Stimulated activated CD4-positive, alpha-beta T cell treated with anti-CD3 and anti-CD28 coated beads, TNF-alpha, amount 100 ng/mL, for 1 hour (primary cell): ENCODE measurements around the gene CSNK1A1L.

Source experiments
- DNase-seq, 3 donors: peaks; one replicate each; pipeline ENCODE4 v3.0.0-alpha.2; 2020; ENCODE audit warnings: low read depth in 3 of 3, low spot score in 1 of 3

The CSNK1A1L gene

GRCh38 chr13:37107456-37107855 lies 2.0 kb upstream of the CSNK1A1L start:
- no peak for DNase-seq

GRCh38 chr13:37106642-37107041 lies 1.2 kb upstream of the CSNK1A1L start:
- no peak for DNase-seq

GRCh38 chr13:37102896-37103295 lies 2.6 kb downstream of the CSNK1A1L start:
- no peak for DNase-seq

GRCh38 chr13:37101201-37101600 lies 4.3 kb downstream of the CSNK1A1L start:
- DNase-seq = no peak

- DNase-seq = no peak
These were observed 4.7 kb downstream of the CSNK1A1L start for GRCh38 chr13:37100731-37101130.

- no peak for DNase-seq
These were observed 8.4 kb downstream of the CSNK1A1L start for GRCh38 chr13:37097076-37097475.

GRCh38 chr13:37094840-37095239 lies 10.6 kb downstream of the CSNK1A1L start:
- no peak for DNase-seq

GRCh38 chr13:37094099-37094498 lies 11.4 kb downstream of the CSNK1A1L start:
- DNase-seq = no peak

- no peak for DNase-seq
These were observed 13.6 kb downstream of the CSNK1A1L start for GRCh38 chr13:37091835-37092234.

GRCh38 chr13:37090912-37091311 lies 14.6 kb downstream of the CSNK1A1L start:
- no peak for DNase-seq

GRCh38 chr13:37089495-37089894 lies 16.0 kb downstream of the CSNK1A1L start:
- no peak for DNase-seq

- no peak for DNase-seq
These were observed 18.0 kb downstream of the CSNK1A1L start for GRCh38 chr13:37087486-37087885.

- no peak for DNase-seq
These were observed 19.9 kb downstream of the CSNK1A1L start for GRCh38 chr13:37085606-37086005.

GRCh38 chr13:37076818-37077217 lies 28.6 kb downstream of the CSNK1A1L start:
- DNase-seq = no peak

GRCh38 chr13:37075164-37075563 lies 30.3 kb downstream of the CSNK1A1L start:
- DNase-seq = no peak

- no peak for DNase-seq
These were observed 30.8 kb downstream of the CSNK1A1L start for GRCh38 chr13:37074703-37075102.

- no peak for DNase-seq
These were observed 33.4 kb downstream of the CSNK1A1L start for GRCh38 chr13:37072024-37072423.

- no peak for DNase-seq
These were observed 34.5 kb downstream of the CSNK1A1L start for GRCh38 chr13:37070956-37071355.

GRCh38 chr13:37070145-37070695 lies 35.2 kb downstream of the CSNK1A1L start:
- DNase-seq = no peak

- DNase-seq = no peak
These were observed 35.8 kb downstream of the CSNK1A1L start for GRCh38 chr13:37069597-37070103.

- DNase-seq = no peak
These were observed 36.5 kb downstream of the CSNK1A1L start for GRCh38 chr13:37068962-37069361.

GRCh38 chr13:37067874-37068273 lies 37.6 kb downstream of the CSNK1A1L start:
- DNase-seq = no peak

- no peak for DNase-seq
These were observed 39.5 kb downstream of the CSNK1A1L start for GRCh38 chr13:37065890-37066526.
